ENCODE measurements around the gene TPP2.

The TPP2 gene

DNA sequence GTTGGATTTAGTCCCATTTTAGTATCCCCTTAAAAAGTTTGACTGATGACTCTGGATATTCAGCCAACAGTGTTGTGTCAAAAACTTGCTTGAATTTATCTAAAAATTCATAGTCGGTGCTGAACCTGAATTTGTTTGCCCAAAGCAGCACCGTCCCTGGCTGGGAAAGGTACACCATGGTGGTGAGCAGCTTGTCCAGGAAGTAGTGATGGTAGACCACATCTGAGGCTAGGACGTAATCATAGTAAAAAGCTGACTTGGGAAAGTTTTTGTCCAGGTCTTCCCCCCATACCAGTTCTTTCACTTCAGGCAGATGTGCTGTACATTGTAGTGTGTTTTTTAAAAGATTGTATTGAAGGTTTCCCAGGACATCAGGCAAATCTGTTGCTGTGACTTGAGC, 89.2 kb downstream of the TPP2 start:
- no peak overlapping the region for H3K4me3 ChIP-seq (ENCODE audit: low read depth, low read length)
- no peak for TF ChIP-seq CTCF (conservative IDR thresholded peaks at IDR 0.05; ENCODE audit: low read depth, low read length)
- no peak for DNase-seq (ENCODE audit: low read depth)

GRCh38 chr13:102687520-102687919, 90.7 kb downstream of the TPP2 start:
- no peak for TF ChIP-seq CTCF (conservative IDR thresholded peaks at IDR 0.05; ENCODE audit: low read depth, low read length)
- DNase-seq (ENCODE audit: low read depth), result no peak

DNA sequence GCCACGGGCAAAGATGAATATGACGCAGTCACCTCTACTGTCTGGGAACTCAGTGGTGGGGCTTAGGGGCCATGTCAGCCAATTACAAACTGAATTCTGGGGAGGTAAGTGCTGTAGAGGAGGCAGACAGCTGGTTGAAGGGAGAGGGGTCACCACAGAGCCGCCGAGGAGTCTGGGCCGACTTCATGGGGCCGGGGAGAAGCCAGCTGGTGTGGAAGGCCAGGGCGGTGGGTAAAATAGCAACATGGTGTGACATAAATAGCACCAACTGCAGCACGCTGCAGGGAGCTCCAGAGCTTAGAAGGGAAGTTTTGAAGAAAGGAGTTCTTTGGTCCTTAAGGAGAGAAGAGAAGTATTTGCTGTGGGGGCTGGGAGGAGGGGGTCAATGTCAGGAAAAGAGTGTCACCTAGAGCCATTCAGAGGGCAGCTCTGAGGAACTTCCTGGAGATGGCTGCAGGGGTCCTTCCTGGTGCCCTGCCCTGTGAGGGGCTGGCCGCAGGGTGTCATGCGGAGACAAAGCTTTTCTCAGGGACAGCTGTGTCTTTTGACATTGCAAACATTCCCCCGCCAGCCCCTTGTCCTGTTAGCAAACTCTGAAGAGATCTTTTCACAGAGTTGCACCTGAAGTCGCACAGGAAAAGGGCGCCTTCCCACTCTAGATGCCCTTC, 91.7 kb downstream of the TPP2 start:
- DNase-seq (ENCODE audit: low read depth), result no peak
- H3K4me3 ChIP-seq (ENCODE audit: low read depth, low read length), result no peak overlapping the region
- TF ChIP-seq CTCF (conservative IDR thresholded peaks at IDR 0.05; ENCODE audit: low read depth, low read length), result no peak

More at GRCh38 chr13:102687520-102687919, 90.7 kb downstream of the TPP2 start:
- H3K4me3 ChIP-seq (ENCODE audit: low read depth, low read length), result no peak overlapping the region

- H3K4me3 ChIP-seq (ENCODE audit: low read depth, low read length), result no peak overlapping the region
- DNase-seq (ENCODE audit: low read depth), result no peak
- no peak for TF ChIP-seq CTCF (conservative IDR thresholded peaks at IDR 0.05; ENCODE audit: low read depth, low read length)
These were observed 94.1 kb downstream of the TPP2 start for GRCh38 chr13:102690883-102691282.

GRCh38 chr13:102692491-102692826, 95.7 kb downstream of the TPP2 start:
- H3K4me3 ChIP-seq (ENCODE audit: low read depth, low read length), result no peak overlapping the region
- no peak for TF ChIP-seq CTCF (conservative IDR thresholded peaks at IDR 0.05; ENCODE audit: low read depth, low read length)
- DNase-seq (ENCODE audit: low read depth), result no peak

DNA sequence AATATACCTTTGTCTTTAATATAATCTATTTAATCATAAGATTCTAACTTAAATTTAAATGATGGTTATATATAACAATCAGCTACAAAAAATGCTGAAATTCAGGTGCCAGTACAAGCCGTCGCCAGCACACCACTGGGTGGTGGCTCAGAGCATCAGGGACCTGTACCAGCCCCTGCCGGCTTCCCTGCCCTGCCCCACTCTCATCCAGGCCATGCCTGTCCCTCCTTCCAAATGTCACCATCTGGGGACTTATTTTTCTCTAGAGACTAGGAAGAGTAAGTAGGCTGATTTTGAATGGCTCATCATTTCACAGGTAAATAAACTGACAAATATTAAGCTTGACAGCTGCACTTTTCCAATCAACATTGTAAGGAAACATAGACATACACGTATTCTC, 96.5 kb downstream of the TPP2 start:
- no peak for TF ChIP-seq CTCF (conservative IDR thresholded peaks at IDR 0.05; ENCODE audit: low read depth, low read length)
- no peak for DNase-seq (ENCODE audit: low read depth)
- no peak overlapping the region for H3K4me3 ChIP-seq (ENCODE audit: low read depth, low read length)

- TF ChIP-seq CTCF (conservative IDR thresholded peaks at IDR 0.05; ENCODE audit: low read depth, low read length), result no peak
- H3K4me3 ChIP-seq (ENCODE audit: low read depth, low read length), result no peak overlapping the region
- peak; percentile 62 for DNase-seq (ENCODE audit: low read depth)
These were observed 97.0 kb downstream of the TPP2 start for GRCh38 chr13:102693776-102694175.

All from choroid plexus epithelial cell (primary cell).